Chondrocyte (in vitro differentiated cells): Measurements from ENCODE around the gene XAF1. TPM values are rescaled to one million over a fixed set of nuclear protein-coding genes. Genes with fewer than 3 reads are reported as not detected.

ENCODE experiments used
- DNase-seq: peaks from one replicate; pipeline ENCODE4 v3.0.0; 2021; ENCODE audit warnings: mixed read lengths, low spot score
- H3K27ac Mint-ChIP-seq: one replicate; pipeline ENCODE4 v1.8.0; 2021; ENCODE audit warnings: mild to moderate bottlenecking, moderate library complexity, mixed read lengths; ENCODE audit not compliant: unreplicated experiment
- H3K27me3 Mint-ChIP-seq: 2 replicates; pipeline ENCODE4 v1.8.0; 2021; ENCODE audit warnings: low read depth, mixed read lengths
- H3K36me3 Mint-ChIP-seq: 2 replicates; pipeline ENCODE4 v1.8.0; 2021; ENCODE audit warnings: low read depth, mixed read lengths
- H3K4me1 Mint-ChIP-seq: 2 replicates; pipeline ENCODE4 v1.8.0; 2021; ENCODE audit warnings: low read depth, mild to moderate bottlenecking, mixed read lengths
- H3K4me3 Mint-ChIP-seq: one replicate; pipeline ENCODE4 v1.8.0; 2021; ENCODE audit warnings: mild to moderate bottlenecking, moderate library complexity, mixed read lengths; ENCODE audit not compliant: unreplicated experiment
- H3K9me3 Mint-ChIP-seq: 2 replicates; pipeline ENCODE4 v1.8.0; 2021; ENCODE audit warnings: low read depth, mixed read lengths
- total RNA-seq: library from RNA; stranded (reverse); gene quantifications from 3 replicates; pipeline ENCODE4 v1.2.1, GENCODE V29; 2021
- TF ChIP-seq, protein P1 (sequence below): fragments of 200-600 bp; sonication (generic); IDR thresholded peaks from 2 replicates; pipeline ENCODE4 v1.5.0; 2021; ENCODE audit warnings: antibody characterized with exemption, mild to moderate bottlenecking, moderate library complexity

XAF1 gene
- total RNA-seq, 1 donor from 2014 or later, result 0.40 TPM

DNA sequence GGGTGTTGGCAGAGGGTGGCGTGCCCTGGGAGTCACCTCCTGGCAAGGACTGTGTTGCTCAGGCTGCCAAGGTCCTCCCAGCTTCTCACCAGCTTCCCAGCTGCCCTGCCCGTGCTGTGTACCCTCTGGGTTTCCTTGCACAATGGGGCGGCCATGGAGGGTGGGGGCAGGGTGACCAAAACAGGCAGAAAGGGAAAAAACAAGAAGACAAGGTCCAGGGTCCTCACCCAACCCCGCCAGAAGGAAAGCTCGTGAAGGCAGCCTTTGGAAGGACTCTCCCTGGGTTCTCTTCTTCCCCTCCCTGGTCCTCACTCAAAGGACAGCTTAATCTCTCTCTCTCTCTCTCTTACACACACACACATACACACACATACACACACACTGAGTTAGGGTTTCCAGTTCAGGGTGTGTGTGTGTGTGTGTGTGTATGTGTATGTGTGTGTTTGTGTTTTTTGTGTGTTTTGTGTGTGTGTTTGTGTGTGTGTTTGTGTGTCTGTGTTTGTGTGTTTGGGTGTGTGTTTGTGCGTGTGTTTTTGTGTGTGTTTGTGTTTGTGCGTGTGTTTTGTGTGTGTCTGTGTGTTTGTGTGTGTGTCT, 44.7 kb upstream of the XAF1 start:
- Mint-ChIP-seq H3K9me3 (peaks cover 9% of the 10 kb centered on the region), H3K27ac (no peak overlapping the region), H3K4me1 (peaks cover 21% of the 10 kb centered on the region), H3K36me3 (peaks cover 2% of the 10 kb centered on the region), H3K4me3 (no peak overlapping the region), H3K27me3 (peaks cover 61% of the 10 kb centered on the region)
- DNase-seq, result no peak
- TF ChIP-seq, protein P1, sequence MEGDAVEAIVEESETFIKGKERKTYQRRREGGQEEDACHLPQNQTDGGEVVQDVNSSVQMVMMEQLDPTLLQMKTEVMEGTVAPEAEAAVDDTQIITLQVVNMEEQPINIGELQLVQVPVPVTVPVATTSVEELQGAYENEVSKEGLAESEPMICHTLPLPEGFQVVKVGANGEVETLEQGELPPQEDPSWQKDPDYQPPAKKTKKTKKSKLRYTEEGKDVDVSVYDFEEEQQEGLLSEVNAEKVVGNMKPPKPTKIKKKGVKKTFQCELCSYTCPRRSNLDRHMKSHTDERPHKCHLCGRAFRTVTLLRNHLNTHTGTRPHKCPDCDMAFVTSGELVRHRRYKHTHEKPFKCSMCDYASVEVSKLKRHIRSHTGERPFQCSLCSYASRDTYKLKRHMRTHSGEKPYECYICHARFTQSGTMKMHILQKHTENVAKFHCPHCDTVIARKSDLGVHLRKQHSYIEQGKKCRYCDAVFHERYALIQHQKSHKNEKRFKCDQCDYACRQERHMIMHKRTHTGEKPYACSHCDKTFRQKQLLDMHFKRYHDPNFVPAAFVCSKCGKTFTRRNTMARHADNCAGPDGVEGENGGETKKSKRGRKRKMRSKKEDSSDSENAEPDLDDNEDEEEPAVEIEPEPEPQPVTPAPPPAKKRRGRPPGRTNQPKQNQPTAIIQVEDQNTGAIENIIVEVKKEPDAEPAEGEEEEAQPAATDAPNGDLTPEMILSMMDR, result no peak

DNA sequence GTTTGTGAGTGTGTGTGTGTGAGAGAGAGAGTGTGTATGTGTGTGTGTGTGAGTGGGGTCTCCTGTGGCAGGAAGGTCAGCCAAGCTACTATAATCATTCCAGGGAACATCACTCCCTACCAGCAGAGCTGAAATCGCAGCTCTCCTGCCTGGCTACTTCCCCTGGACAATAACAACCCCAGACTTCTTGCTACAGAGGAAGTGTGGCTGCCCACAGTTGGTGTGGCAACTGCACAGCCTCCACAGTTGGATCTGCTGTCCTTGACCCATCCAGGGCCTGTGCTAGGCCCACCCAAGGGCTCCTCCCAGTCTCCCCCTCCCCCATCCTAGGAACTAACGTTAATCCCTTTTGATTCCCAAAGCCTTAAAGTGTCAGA, 44.2 kb upstream of the XAF1 start:
- TF ChIP-seq, protein P1, result no peak
- Mint-ChIP-seq H3K4me3 (no peak overlapping the region), H3K4me1 (peaks cover 21% of the 10 kb centered on the region), H3K9me3 (peaks cover 12% of the 10 kb centered on the region), H3K27me3 (peaks cover 57% of the 10 kb centered on the region), H3K27ac (no peak overlapping the region), H3K36me3 (peaks cover 2% of the 10 kb centered on the region)
- DNase-seq, result no peak

DNA sequence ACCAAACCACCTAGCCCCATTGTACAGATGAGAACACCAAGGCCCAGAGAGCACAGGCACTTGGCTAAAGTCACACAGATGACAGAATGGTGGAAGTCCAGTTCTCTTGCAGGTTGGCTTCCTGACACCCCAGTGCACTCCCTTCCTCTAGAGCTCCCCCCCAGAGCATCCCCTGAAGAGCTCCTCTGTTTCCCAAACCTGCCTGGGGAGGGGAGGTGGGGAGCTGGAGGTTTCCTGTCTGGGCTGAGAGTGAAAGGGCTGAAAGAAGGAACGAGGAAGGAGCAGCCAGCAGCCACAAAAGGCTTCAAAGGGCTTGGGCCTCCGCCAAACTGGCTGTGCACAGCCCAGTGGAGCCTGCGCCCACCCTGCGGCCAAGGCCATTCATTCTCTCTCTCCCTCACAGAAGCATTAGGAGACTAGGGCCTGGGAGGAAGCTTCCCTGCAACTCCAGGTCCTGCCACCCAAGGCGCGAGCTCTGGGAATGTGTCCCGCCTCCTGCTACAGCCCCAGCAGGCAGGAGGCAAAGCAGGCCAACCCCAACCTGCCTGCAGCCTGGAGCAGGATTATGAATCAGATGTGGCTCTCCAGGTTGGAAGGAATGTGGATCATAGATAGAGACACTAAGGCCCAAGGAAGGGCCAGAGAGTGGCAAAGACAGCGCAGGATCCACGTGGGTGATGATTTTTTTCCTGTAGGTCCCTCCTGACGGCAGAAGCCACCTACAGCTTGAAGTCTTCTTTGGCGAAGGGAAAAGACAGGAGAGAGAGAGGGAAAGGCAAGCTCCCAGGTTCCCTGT, 43.6 kb upstream of the XAF1 start:
- H3K36me3 Mint-ChIP-seq, result peaks cover 2% of the 10 kb centered on the region
- peaks cover 53% of the 10 kb centered on the region for H3K27me3 Mint-ChIP-seq
- peaks cover 14% of the 10 kb centered on the region for H3K9me3 Mint-ChIP-seq
- H3K4me1 Mint-ChIP-seq, result peaks cover 21% of the 10 kb centered on the region
- TF ChIP-seq, protein P1, result no peak
- DNase-seq, result no peak
- H3K4me3 Mint-ChIP-seq, result peak overlapping the region; percentile 71
- H3K27ac Mint-ChIP-seq, result no peak overlapping the region

DNA sequence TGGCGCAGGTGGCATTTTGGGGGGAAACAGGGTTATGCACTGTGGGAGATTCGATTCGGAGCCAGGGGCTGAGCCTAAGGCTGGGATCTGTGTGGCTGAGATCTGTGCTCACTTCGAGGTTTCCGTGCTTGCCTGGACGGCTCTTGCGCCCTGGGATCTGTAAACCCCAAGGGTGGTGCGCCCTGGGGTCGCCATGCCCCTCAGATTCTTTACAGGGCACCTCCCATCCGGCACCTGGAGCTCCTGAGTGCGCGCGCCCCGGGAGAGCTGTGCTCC, 43.1 kb upstream of the XAF1 start:
- Mint-ChIP-seq H3K36me3 (peaks cover 2% of the 10 kb centered on the region), H3K9me3 (peaks cover 14% of the 10 kb centered on the region), H3K27me3 (peaks cover 51% of the 10 kb centered on the region), H3K27ac (no peak overlapping the region), H3K4me3 (peak overlapping the region; percentile 71), H3K4me1 (peaks cover 21% of the 10 kb centered on the region)
- TF ChIP-seq, protein P1, result no peak
- no peak for DNase-seq

DNA sequence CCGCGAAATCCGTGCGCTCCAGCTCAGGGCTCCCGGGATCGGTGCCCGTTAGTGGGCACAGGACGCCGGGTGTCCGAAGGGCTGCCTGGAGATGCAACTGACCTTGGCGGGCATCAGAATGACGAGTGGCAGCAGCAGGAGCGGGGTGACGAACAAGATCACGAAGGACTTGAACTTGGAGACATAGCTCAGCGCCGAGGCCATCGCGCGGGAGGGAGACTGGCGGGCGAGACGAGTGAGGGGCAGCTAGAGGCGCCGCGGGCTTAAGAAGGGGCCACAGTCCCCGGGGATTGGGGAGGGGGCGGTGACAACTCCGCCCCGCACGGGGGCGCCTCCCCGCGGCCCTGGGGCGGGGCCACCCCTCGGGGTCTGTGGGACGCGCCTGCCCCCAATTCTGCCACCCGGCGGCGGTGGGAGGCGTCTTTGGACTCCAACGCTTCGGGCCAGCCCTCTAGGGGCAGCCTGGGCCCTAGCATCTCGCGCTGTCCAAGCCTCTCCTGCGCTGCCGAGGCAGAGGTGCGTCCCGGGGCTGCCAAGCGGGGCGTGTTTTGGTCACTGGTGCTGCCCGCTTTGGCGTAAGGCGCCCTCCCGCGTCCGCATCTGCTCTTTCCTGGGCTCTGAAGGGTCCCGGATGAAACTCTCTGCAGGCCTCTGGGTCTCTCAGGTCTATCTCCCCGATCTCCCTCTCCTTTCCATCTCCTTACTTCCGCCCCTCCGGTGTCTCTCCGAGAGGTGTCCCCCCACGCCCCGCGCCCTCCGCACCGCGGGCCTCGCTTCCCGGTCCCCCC, 42.5 kb upstream of the XAF1 start, which contains the start of gene SLC13A5:
SLC13A5 (minus strand) TSS at position 240 of the 788 bp plus-strand sequence; CDS start at position 204, 36 bp downstream.
- H3K27ac Mint-ChIP-seq, result no peak within 1 kb of the TSS
- peaks cover 21% of the 10 kb centered on the region for H3K4me1 Mint-ChIP-seq
- H3K36me3 Mint-ChIP-seq, result peaks cover 2% of the 10 kb centered on the region
- DNase-seq, result no peak
- H3K9me3 Mint-ChIP-seq, result peaks cover 14% of the 10 kb centered on the region
- H3K4me3 Mint-ChIP-seq, result peak within 1 kb of the TSS; percentile 71
- TF ChIP-seq, protein P1, result peak; percentile 69
- peaks cover 49% of the 10 kb centered on the region for H3K27me3 Mint-ChIP-seq
